NCI-H1417 treated with DMSO at 0.1 percent for 48 hours (cell line): Measurements from ENCODE around the gene ALKBH5.

Experiments used
- DNase-seq: peaks from one replicate; lab custom pipeline; 2025; lab: John Stamatoyannopoulos, UW

Gene ALKBH5

GRCh38 chr17:18158022-18158600 lies 25.5 kb upstream of the ALKBH5 start:
- DNase-seq: no peak

GRCh38 chr17:18159551-18160120 lies 24.0 kb upstream of the ALKBH5 start:
- DNase-seq: no peak

GRCh38 chr17:18160128-18160856 lies 23.3 kb upstream of the ALKBH5 start:
- DNase-seq: no peak

DNA sequence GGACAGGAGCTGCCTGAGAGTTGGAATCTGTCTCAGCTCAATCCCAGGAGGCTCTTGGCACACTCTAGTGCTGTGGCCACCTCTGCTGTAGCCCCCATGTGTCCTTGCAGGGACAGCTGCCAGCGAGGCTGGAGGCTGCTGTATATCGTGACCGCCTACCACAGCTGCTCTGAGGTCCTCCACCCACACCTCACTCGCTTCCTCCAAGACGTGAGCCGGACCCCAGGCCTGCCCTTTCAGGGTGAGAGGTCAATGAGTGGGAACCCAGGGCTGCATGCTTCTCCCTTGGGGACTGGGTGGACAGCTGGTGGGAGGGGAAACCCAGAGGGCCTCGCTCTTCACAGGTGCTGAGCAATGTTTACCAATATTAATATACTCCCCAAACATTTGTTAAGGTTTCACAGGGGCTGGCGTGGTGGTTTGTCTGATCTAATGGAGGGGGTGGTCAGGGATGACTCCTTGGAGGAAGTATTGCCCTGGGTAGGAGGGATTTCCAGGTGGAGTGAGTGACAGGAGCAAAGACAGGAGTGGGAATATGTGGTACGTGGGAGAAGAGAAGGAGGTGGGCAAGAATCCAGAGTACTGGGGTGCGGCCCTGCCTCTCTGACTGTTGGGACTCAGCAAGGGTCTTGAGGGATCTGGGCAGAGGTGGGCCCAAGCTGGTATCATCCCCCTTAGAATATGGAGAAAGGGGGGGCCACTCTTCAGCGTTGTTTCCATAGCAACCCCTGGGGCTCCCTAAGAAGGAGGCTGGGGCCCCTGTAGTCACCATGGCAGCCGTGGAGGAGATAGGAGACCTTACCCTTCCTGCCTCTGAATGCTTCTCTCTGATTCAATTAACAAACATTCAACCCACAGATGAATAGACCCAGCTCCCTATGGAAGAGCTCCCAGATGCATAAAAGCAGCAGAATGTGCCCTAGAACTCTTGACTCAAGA lies 22.2 kb upstream of the ALKBH5 start:
- DNase-seq: no peak

DNA sequence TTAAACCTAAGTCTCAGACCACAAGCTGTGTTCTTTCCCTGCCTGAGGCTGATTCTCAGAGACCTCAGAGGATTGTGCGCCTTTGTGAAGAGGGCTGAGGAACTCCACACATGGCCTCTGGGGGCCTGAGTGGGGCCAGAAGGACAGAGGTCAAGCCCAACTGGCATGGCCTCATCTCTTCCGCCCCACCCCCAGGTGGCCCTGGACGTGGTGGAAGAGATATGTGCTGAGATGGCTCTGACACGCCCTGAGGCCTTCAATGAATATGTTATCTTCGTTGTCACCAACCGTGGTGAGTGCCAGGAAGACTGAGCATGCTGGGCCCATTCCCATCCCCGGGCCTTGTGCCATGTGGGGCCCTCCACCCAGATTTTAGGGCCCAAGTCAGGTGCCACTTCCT lies 20.1 kb upstream of the ALKBH5 start:
- DNase-seq: no peak

GRCh38 chr17:18166894-18167293 lies 16.7 kb upstream of the ALKBH5 start:
- no peak for DNase-seq

- DNase-seq: no peak
Measured at GRCh38 chr17:18167421-18167820, 16.2 kb upstream of the ALKBH5 start.

GRCh38 chr17:18172531-18173278 lies 10.9 kb upstream of the ALKBH5 start:
- no peak for DNase-seq

DNA sequence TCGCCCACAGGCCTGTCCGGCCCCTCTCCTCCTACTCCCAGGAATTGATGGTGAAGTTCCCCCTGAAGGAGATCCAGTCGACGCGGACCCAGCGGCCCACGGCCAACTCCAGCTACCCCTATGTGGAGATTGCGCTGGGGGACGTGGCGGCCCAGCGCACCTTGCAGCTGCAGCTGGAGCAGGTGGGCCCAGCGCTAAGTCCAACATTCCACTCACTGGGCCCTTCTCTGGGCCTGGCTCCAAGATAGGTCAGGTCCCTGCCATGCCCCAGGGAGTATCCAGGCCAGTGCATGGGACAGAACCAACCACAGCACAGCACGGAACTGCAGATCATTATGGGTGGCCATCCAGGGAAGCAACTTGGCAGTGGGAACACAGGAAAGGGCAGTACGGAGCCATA lies 9.9 kb upstream of the ALKBH5 start:
- no peak for DNase-seq

DNA sequence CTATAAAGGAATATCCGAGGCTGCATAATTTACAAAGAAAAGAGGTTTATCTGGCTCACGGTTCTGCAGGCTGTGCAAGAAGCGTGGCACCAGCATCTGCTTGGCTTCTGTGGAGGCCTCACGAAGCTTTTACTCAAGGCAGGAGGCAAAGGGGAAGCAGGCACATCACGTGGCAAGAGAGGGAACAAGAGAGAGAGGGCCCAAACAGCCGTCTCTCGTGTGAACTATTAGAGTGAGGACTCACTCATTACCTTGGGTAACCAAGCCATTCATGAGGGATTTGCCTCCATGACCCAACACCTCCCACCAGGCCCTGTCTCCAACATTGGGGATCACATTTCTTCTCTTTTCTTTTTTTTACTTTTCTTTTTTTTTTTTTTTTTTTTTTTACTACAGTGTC lies 7.5 kb upstream of the ALKBH5 start:
- no peak for DNase-seq

DNA sequence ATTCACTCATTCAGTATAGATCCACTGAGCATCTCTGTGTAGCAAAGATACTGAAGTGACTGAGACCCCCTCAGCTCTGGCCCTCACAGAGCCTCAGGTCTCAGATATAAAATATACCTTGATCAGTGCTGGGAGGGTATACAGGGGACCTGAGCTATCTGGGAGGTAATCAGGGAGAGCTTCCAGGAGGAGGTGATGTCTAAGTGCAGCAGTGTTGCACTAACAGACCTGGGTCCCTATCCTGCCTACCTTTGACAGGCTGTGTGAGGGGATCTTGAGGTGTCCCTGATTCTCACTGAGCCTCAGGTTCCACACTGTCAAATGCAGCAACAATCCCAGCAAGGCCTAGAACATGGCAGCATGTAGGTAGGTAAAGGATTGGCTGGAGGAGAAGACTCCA lies 6.5 kb upstream of the ALKBH5 start:
- DNase-seq: no peak

GRCh38 chr17:18177722-18178121 lies 5.9 kb upstream of the ALKBH5 start:
- no peak for DNase-seq

GRCh38 chr17:18179196-18179595 lies 4.4 kb upstream of the ALKBH5 start:
- DNase-seq: no peak

DNA sequence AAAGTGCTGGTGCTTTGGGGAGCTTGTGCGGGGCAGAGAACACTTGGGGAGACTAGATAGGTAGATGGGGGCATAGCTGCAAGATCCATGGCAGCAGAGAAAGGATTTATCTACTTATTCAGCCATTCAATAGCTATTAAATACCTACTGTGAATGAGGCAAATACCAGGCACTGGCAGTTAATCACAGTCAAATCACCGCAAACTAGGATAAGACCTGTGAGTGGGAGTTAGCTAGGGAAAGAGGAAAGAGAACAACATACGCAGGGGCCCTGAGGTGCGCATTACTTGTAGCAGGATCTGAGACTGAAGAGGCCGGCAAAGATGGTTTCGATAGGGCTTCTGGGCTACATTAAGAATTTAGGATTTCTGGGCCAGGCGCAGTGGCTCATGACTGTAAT lies 3.8 kb upstream of the ALKBH5 start:
- no peak for DNase-seq

DNA sequence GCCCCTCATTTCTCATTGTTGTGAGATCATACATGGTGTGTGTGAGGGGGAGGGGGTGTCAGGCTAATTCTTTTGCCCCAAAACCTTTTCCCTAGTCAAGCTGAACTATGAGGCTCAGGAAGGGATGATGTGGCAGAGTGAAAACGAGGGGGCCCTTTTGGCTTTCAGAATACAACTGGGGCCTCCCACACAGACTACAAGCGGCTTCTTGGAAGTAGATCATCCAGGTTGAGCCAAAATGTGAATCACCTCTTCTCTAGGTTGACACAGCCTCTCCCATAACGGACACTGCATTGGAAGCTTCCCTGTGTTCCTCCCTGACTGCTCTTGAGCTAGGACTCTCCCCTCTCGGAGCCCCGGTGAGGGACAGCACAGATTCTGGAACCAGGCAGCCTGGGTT lies 2.3 kb upstream of the ALKBH5 start:
- no peak for DNase-seq

GRCh38 chr17:18182110-18182977 lies 1.3 kb upstream of the ALKBH5 start:
- DNase-seq: no peak

- no peak for DNase-seq
Measured at GRCh38 chr17:18182978-18183333, 672 bp upstream of the ALKBH5 start.

DNA sequence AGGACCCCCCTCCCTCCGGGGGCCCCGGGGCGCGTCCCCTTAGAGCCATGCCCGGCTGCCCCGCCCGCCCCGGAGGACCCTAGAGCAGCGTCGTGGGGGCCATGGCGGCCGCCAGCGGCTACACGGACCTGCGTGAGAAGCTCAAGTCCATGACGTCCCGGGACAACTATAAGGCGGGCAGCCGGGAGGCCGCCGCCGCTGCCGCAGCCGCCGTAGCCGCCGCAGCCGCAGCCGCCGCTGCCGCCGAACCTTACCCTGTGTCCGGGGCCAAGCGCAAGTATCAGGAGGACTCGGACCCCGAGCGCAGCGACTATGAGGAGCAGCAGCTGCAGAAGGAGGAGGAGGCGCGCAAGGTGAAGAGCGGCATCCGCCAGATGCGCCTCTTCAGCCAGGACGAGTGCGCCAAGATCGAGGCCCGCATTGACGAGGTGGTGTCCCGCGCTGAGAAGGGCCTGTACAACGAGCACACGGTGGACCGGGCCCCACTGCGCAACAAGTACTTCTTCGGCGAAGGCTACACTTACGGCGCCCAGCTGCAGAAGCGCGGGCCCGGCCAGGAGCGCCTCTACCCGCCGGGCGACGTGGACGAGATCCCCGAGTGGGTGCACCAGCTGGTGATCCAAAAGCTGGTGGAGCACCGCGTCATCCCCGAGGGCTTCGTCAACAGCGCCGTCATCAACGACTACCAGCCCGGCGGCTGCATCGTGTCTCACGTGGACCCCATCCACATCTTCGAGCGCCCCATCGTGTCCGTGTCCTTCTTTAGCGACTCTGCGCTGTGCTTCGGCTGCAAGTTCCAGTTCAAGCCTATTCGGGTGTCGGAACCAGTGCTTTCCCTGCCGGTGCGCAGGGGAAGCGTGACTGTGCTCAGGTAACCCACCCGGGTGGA lies 759 bp downstream of the ALKBH5 start:
- DNase-seq: no peak

- DNase-seq: no peak
Measured at GRCh38 chr17:18185391-18185790, 1.8 kb downstream of the ALKBH5 start.
